ENCODE data around the gene TRMT61A. TPM values are rescaled to one million over a fixed set of nuclear protein-coding genes. Genes with fewer than 3 reads are reported as not detected.

TRMT61A gene
- total RNA-seq, 1 donor from 2014 or later = 5.2 TPM

- intact Hi-C loops (cut with DNase I) = no loop called here
- no peak for DNase-seq (ENCODE audit: low spot score)
These were observed 3.5 kb downstream of the TRMT61A start for GRCh38 chr14:103532216-103533136.

GRCh38 chr14:103533137-103533998 is 4.4 kb downstream of the TRMT61A start:
- intact Hi-C loops (cut with DNase I) = no loop called here
- no peak for DNase-seq (ENCODE audit: low spot score)

- intact Hi-C loops (cut with DNase I) = no loop called here
- DNase-seq (ENCODE audit: low spot score) = no peak
These were observed 5.1 kb downstream of the TRMT61A start for GRCh38 chr14:103533999-103534575.

- DNase-seq (ENCODE audit: low spot score) = no peak
- intact Hi-C loops (cut with DNase I) = no loop called here
These were observed 5.6 kb downstream of the TRMT61A start for GRCh38 chr14:103534576-103535061.

GRCh38 chr14:103535081-103535890 is 6.3 kb downstream of the TRMT61A start:
- intact Hi-C loops (cut with DNase I) = no loop called here
- no peak for DNase-seq (ENCODE audit: low spot score)

- DNase-seq (ENCODE audit: low spot score) = no peak
- intact Hi-C loops (cut with DNase I) = no loop called here
These were observed 7.0 kb downstream of the TRMT61A start for GRCh38 chr14:103535891-103536565.

- intact Hi-C loops (cut with DNase I) = no loop called here
- no peak for DNase-seq (ENCODE audit: low spot score)
These were observed 7.7 kb downstream of the TRMT61A start for GRCh38 chr14:103536693-103537092.

GRCh38 chr14:103537175-103537990 is 8.4 kb downstream of the TRMT61A start:
- DNase-seq (ENCODE audit: low spot score) = no peak
- intact Hi-C loops (cut with DNase I) = no loop called here

GRCh38 chr14:103538291-103539055 is 9.5 kb downstream of the TRMT61A start:
- DNase-seq (ENCODE audit: low spot score) = no peak
- intact Hi-C loops (cut with DNase I) = no loop called here

GRCh38 chr14:103539056-103539825 is 10.2 kb downstream of the TRMT61A start:
- no peak for DNase-seq (ENCODE audit: low spot score)
- intact Hi-C loops (cut with DNase I) = no loop called here

GRCh38 chr14:103540821-103541708 is 12.1 kb downstream of the TRMT61A start:
- intact Hi-C loops (cut with DNase I) = no loop called here
- no peak for DNase-seq (ENCODE audit: low spot score)

GRCh38 chr14:103541709-103542604 is 13.0 kb downstream of the TRMT61A start:
- no peak for DNase-seq (ENCODE audit: low spot score)
- intact Hi-C loops (cut with DNase I) = no loop called here

- intact Hi-C loops (cut with DNase I) = no loop called here
- no peak for DNase-seq (ENCODE audit: low spot score)
These were observed 13.7 kb downstream of the TRMT61A start for GRCh38 chr14:103542605-103543088.

GRCh38 chr14:103543140-103543539 is 14.1 kb downstream of the TRMT61A start:
- DNase-seq (ENCODE audit: low spot score) = no peak
- intact Hi-C loops (cut with DNase I) = no loop called here
